ENCODE results near the gene TBC1D22A.

GRCh38 chr22:47009304-47010101 is 247.1 kb downstream of the TBC1D22A start:
- TF ChIP-seq CTCF (IDR thresholded peaks at IDR 0.05; ENCODE audit: low read length) (no peak), EZH2 (IDR thresholded peaks at IDR 0.05; ENCODE audit: borderline replicate concordance, low read length) (no peak)
